MM.1S (cell line): ENCODE results near the gene MALL.
"Not testable (repeated sequence)": the region's sequence is repeated elsewhere in the genome, so short reads cannot be mapped to it uniquely, and the experiment has no call there.

Experiments used
- CTCF ChIP-seq: fragments of 300-600 bp; sonication (generic); IDR thresholded peaks from 2 replicates; pipeline ENCODE4 v1.5.1; 2016; ENCODE audit warnings: antibody characterized with exemption, low read length, mixed read lengths
- EZH2phosphoT487 ChIP-seq: fragments of 300-600 bp; sonication (generic); IDR thresholded peaks from 2 replicates; pipeline ENCODE4 v1.6.1; 2018; ENCODE audit warnings: antibody characterized with exemption, low read length

DNA sequence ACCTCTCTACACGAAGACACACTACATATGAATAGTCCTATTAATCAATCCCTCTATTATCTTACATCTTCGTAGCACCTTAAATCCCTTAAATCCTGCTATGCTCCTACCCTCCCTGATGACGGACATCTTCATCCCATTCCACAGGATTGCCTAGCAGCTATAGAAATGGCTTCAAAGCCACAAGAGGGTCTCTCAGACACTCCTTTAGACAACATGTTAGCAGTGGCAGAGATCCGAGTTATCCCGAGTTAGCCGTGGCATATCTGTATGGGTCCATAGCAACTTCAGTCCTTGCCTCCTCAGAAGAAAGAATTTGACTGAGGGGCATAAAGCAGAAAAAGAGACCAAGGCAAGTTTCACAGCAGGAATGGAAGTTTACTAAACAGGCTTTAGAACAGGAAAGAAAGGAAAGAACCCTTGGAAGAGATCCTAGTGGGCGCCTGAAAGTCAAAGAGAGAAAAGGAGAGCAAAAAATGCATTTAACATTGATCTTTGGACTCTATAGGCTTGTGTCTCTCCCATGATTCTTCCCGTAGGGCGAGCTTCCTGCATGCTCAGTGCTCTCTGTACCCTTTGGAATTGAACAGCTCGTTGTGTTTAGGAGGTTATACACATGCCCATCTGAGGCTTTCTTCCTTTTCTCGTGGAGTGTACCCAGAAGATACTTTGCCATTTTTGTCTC lies 56.5 kb downstream of the MALL start:
- TF ChIP-seq CTCF, EZH2phosphoT487: not testable (repeated sequence)
